CD8-positive, alpha-beta memory T cell (primary cell): ENCODE results near the gene FMNL2. TPM values are rescaled to one million over a fixed set of nuclear protein-coding genes. Genes with fewer than 3 reads are reported as not detected.

Experiments used
- CTCF ChIA-PET: fragments of 350-600 bp; sonication (Branson Sonifier 250); formaldehyde crosslinking; loops from one replicate; lab custom pipeline; 2021; ENCODE audit warnings: antibody characterized with exemption; lab: Charles Lee
- POLR2A ChIA-PET: fragments of 350-600 bp; sonication (Branson Sonifier 250); formaldehyde crosslinking; loops from one replicate; lab custom pipeline; 2021; ENCODE audit warnings: antibody characterized with exemption; lab: Charles Lee
- DNase-seq, 5 donors: peaks; one replicate each; pipeline versions ENCODE4 v3.0.0 to v3.0.0-alpha.2; 2020 to 2022; ENCODE audit warnings: mixed read lengths in 1 of 5
- H3K27ac ChIP-seq: one replicate; pipeline ENCODE4 v1.7.0; 2013; ENCODE audit warnings: low read depth, mild to moderate bottlenecking, low read length, moderate library complexity
- H3K27me3 ChIP-seq: 2 replicates; pipeline ENCODE4 v1.7.0; 2013; ENCODE audit warnings: low read length, mild to moderate bottlenecking; ENCODE audit not compliant: insufficient read depth, poor library complexity, severe bottlenecking
- H3K36me3 ChIP-seq: 2 replicates; pipeline ENCODE4 v1.7.0; 2013; ENCODE audit warnings: mild to moderate bottlenecking, low read length, moderate library complexity; ENCODE audit not compliant: insufficient read depth
- H3K4me1 ChIP-seq: 2 replicates; pipeline ENCODE4 v1.7.0; 2013; ENCODE audit warnings: mild to moderate bottlenecking, low read length, moderate library complexity; ENCODE audit not compliant: insufficient read depth
- H3K4me3 ChIP-seq: 2 replicates; pipeline ENCODE4 v1.7.0; 2013; ENCODE audit warnings: mild to moderate bottlenecking, low read length
- H3K9me3 ChIP-seq: 2 replicates; pipeline ENCODE4 v1.7.0; 2013; ENCODE audit warnings: mild to moderate bottlenecking, low read length
- H3K27ac Mint-ChIP-seq, 8 donors: one replicate each; pipeline ENCODE4 v1.8.0; 2020 to 2021; ENCODE audit warnings: mixed read lengths in 8 of 8, mild to moderate bottlenecking in 6 of 8, inconsistent platforms in 3 of 8, moderate library complexity in 3 of 8
- H3K27me3 Mint-ChIP-seq, 2 donors: one replicate each; pipeline ENCODE4 v1.8.0; 2020 to 2021; ENCODE audit warnings: mixed read lengths in 2 of 2, mild to moderate bottlenecking in 1 of 2, moderate library complexity in 1 of 2
- H3K36me3 Mint-ChIP-seq, 3 donors: one replicate each; pipeline ENCODE4 v1.8.0; 2020 to 2021; ENCODE audit warnings: mixed read lengths in 3 of 3, inconsistent platforms in 1 of 3, mild to moderate bottlenecking in 1 of 3
- H3K4me1 Mint-ChIP-seq, 3 donors: one replicate each; pipeline ENCODE4 v1.8.0; 2020 to 2021; ENCODE audit warnings: mixed read lengths in 3 of 3, inconsistent platforms in 1 of 3, mild to moderate bottlenecking in 1 of 3
- H3K4me3 Mint-ChIP-seq, 7 donors: one replicate each; pipeline ENCODE4 v1.8.0; 2020 to 2021; ENCODE audit warnings: mixed read lengths in 7 of 7, mild to moderate bottlenecking in 6 of 7, moderate library complexity in 4 of 7, inconsistent platforms in 2 of 7
- H3K9me3 Mint-ChIP-seq, 5 donors: one replicate each; pipeline ENCODE4 v1.8.0; 2020 to 2022; ENCODE audit warnings: mixed read lengths in 5 of 5, mild to moderate bottlenecking in 3 of 5, moderate library complexity in 2 of 5, inconsistent platforms in 1 of 5
- polyA plus RNA-seq: library from polyadenylated mRNA; unstranded; fragments of 300-500 nt; fragmentation: Illumina TruSeq; gene quantifications from one replicate; pipeline ENCODE4 v1.2.3, GENCODE V29; 2021
- total RNA-seq, 2 experiments: library from RNA; stranded (reverse); gene quantifications; one replicate each; pipeline ENCODE4 v1.2.3, GENCODE V29; 2021

Gene FMNL2
- total and polyA plus RNA-seq, 3 experiments from 2014 or later = 0.05 to 0.59 (median 0.58) TPM

DNA sequence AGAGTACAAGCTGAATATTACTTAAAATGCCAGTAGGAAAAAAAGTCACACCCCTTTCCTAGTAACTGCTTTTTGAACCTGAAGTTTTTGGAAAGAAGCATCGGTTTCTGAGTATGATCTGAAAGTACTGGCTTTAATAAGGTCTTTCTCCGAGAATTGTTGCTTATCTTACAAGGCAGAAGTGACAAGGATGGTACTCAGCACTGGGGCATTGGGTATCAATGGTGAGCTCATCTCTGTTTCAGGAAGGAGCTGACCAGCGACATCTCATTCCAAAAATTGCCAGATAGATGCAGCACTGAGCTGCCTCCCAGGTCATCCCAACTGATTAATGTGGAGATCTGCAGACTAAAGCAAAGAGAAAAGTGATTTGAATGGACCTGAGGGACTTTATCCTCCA, 85.4 kb downstream of the FMNL2 start:
- no peak overlapping the region for H3K4me3 ChIP-seq
- H3K36me3 ChIP-seq = no peaks in the 10 kb centered on the region
- H3K4me3 Mint-ChIP-seq = no peak overlapping the region
- peaks cover 6 to 7% of the 10 kb centered on the region in 2 donors for H3K27me3 Mint-ChIP-seq
- H3K4me1 ChIP-seq = no peaks in the 10 kb centered on the region
- POLR2A ChIA-PET = no interaction called here
- H3K4me1 Mint-ChIP-seq = no peaks in the 10 kb centered on the region
- no peak overlapping the region for H3K27ac Mint-ChIP-seq
- H3K9me3 ChIP-seq = no peaks in the 10 kb centered on the region
- H3K36me3 Mint-ChIP-seq = no peaks in the 10 kb centered on the region
- CTCF ChIA-PET = no interaction called here
- no peak for DNase-seq
- no peaks in the 10 kb centered on the region for H3K27me3 ChIP-seq
- H3K27ac ChIP-seq = no peak overlapping the region
- peaks cover 0 to 2% (median 0%) of the 10 kb centered on the region in 5 donors for H3K9me3 Mint-ChIP-seq

GRCh38 chr2:152420936-152421335, 86.0 kb downstream of the FMNL2 start:
- peaks cover 5 to 6% of the 10 kb centered on the region in 2 donors for H3K27me3 Mint-ChIP-seq
- no peaks in the 10 kb centered on the region for H3K36me3 Mint-ChIP-seq
- Histone ChIP-seq H3K4me1 (no peaks in the 10 kb centered on the region), H3K36me3 (no peaks in the 10 kb centered on the region), H3K27me3 (no peaks in the 10 kb centered on the region), H3K9me3 (no peaks in the 10 kb centered on the region), H3K4me3 (no peak overlapping the region), H3K27ac (no peak overlapping the region)
- no peak for DNase-seq
- H3K27ac Mint-ChIP-seq = no peak overlapping the region
- CTCF ChIA-PET = no interaction called here
- H3K4me3 Mint-ChIP-seq = no peak overlapping the region
- no peaks in the 10 kb centered on the region for H3K4me1 Mint-ChIP-seq
- H3K9me3 Mint-ChIP-seq = peaks cover 0 to 2% (median 0%) of the 10 kb centered on the region in 5 donors
- POLR2A ChIA-PET = no interaction called here

DNA sequence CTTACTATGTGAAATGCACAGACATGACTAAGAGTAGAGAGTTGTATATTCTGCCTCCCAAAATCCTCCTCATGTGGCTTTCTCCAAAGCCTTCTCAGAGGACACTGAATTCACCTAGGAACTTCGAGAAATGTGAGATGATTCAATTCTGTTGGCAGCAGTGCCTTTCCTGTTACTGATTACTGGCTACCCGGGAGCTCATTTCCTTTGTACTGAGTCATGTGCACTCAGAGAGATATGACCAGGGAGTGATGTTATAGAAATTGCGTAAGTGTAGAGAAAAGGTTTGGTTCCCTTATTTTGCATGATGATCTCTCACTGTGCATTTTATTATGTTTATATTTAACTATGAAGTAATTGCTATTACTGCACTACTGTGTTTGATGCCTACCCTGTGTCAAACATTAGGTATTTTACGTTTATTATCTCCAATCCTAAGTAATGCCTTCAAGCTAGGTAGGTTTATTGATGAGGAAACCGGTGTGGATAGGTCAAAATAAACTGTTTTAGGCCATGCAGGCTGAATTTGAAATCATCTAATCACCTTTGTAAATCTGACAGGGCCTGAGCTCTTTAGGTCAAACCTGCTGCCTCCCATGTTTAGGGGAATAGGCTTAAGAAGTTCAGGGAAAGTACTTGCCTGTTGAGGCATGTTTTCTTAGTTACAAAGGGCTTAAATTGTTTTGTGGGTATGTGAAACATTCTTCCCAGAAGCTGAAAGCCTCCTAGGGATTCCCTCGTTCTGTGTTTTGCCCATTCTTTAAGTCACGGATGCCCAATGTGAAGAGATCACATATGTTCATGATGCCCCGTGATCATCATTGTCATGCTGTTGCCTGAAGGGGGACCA, 86.8 kb downstream of the FMNL2 start:
- peaks cover 0 to 2% (median 0%) of the 10 kb centered on the region in 5 donors for H3K9me3 Mint-ChIP-seq
- no peak overlapping the region for H3K4me3 ChIP-seq

DNA sequence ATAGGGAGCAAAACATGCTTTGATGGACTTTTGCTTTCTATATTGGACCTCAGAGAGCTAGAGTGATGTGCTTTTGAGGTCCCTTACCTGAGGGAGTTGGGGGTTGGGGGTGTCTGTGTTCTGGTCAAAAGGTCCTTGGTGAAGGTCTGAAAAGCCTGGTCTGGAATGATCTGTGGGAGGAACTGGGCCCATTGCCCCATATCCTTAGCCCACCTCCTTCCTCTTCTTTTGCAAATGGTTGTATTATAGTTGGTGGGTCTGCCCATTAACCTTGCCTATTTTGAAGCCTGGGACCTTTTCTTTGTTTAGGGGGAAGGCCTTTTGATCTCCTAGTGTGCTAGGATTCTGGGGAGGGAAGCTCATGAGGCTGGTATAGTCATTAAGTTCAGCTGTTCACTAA, 88.7 kb downstream of the FMNL2 start:
- Histone ChIP-seq H3K27ac (no peak overlapping the region), H3K27me3 (no peaks in the 10 kb centered on the region), H3K4me1 (no peaks in the 10 kb centered on the region), H3K36me3 (no peaks in the 10 kb centered on the region), H3K4me3 (no peak overlapping the region), H3K9me3 (no peaks in the 10 kb centered on the region)
- peaks cover 3 to 6% of the 10 kb centered on the region in 2 donors for H3K27me3 Mint-ChIP-seq
- no peak overlapping the region for H3K4me3 Mint-ChIP-seq
- H3K27ac Mint-ChIP-seq = no peak overlapping the region
- DNase-seq = no peak
- CTCF ChIA-PET = no interaction called here
- peaks cover 0 to 2% (median 0%) of the 10 kb centered on the region in 5 donors for H3K9me3 Mint-ChIP-seq
- no peaks in the 10 kb centered on the region for H3K4me1 Mint-ChIP-seq
- no peaks in the 10 kb centered on the region for H3K36me3 Mint-ChIP-seq
- POLR2A ChIA-PET = no interaction called here

More for the DNA sequence above, 86.8 kb downstream of the FMNL2 start:
- ChIA-PET CTCF (no interaction called here), POLR2A (no interaction called here)
- DNase-seq = no peak
- Histone ChIP-seq H3K27ac (no peak overlapping the region), H3K4me1 (no peaks in the 10 kb centered on the region), H3K27me3 (no peaks in the 10 kb centered on the region), H3K9me3 (no peaks in the 10 kb centered on the region), H3K36me3 (no peaks in the 10 kb centered on the region)
- Mint-ChIP-seq H3K27me3 (peaks cover 4 to 6% of the 10 kb centered on the region in 2 donors), H3K4me1 (no peaks in the 10 kb centered on the region), H3K36me3 (no peaks in the 10 kb centered on the region), H3K27ac (no peak overlapping the region), H3K4me3 (no peak overlapping the region)

DNA sequence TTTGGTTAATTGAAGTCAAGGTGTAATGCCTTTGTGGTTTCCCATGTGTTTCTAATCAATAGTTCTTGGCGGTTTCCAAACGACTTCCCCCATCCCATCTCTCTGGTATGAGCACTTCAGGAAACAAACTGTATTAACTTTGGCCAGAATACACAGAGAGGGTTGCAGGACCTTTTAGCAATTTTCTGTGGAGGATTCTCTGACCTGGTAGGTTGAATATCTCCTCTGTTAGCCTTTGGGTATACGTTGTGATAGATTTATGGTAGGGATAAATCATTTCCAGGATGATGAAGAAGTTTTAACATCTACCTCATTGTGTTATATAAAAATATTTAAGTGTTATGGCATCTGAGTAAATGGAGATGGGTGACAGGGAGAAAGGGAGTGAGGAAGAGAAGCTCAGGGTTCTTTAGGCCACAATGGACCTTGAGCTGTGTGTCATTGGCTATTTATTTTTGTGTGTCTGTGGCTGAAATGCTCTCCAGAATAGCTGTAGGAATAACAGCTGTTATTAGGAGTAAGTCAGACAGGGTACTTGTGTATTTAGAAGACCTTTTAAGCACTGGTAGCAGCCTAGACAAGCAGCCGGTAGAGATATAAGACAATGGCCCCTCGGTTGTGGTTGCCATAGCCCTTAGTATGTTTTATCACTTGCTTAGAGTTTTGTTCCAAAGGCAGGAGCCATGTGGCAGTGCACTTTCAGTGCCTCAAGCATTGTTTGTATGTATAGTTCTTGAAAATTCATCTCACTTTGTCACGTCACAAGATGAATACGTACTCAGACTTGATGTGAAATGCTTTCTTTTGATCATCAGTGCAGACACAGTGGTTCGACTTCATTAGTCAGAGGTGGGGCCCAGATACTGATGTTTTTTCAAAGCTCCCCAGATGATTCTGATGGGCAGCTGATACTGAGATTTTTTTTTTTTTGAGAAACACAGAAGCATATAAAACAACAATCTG, 91.1 kb downstream of the FMNL2 start:
- Histone ChIP-seq H3K9me3 (no peaks in the 10 kb centered on the region), H3K27me3 (no peaks in the 10 kb centered on the region), H3K4me3 (no peak overlapping the region), H3K27ac (no peak overlapping the region), H3K36me3 (no peaks in the 10 kb centered on the region), H3K4me1 (no peaks in the 10 kb centered on the region)
- no peak for DNase-seq
- H3K4me3 Mint-ChIP-seq = no peak overlapping the region
- peaks cover 0 to 2% (median 0%) of the 10 kb centered on the region in 5 donors for H3K9me3 Mint-ChIP-seq
- H3K27ac Mint-ChIP-seq = no peak overlapping the region
- peaks cover 3 to 6% of the 10 kb centered on the region in 2 donors for H3K27me3 Mint-ChIP-seq
- ChIA-PET POLR2A (no interaction called here), CTCF (no interaction called here)
- H3K4me1 Mint-ChIP-seq = no peaks in the 10 kb centered on the region
- H3K36me3 Mint-ChIP-seq = no peaks in the 10 kb centered on the region

DNA sequence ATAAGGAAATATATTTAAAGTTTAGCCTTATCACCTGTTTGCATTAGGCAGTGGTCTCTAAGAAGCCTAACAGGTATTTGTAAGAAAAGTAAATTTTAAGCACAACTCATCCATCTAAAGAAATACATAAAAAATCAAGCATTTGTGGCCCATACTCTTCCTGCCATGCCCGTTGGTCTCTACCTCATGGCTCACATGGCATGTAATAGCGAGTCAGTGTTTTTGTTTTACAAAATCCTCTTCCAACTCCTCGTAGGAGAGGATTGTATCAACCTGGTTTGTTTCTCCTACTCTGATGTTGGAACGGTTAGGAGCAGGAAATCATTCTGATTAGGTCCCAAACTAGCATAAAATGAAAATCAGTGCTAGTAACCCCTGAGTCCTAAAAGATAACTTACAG, 91.8 kb downstream of the FMNL2 start:
- H3K4me3 ChIP-seq = no peak overlapping the region
- H3K9me3 ChIP-seq = no peaks in the 10 kb centered on the region
- no peak for DNase-seq
- Mint-ChIP-seq H3K27me3 (peaks cover 0 to 3% of the 10 kb centered on the region in 2 donors), H3K36me3 (no peaks in the 10 kb centered on the region), H3K9me3 (peaks cover 0 to 2% (median 0%) of the 10 kb centered on the region in 5 donors), H3K4me1 (no peaks in the 10 kb centered on the region), H3K27ac (no peak overlapping the region), H3K4me3 (no peak overlapping the region)
- no peaks in the 10 kb centered on the region for H3K27me3 ChIP-seq
- no peaks in the 10 kb centered on the region for H3K36me3 ChIP-seq
- H3K27ac ChIP-seq = no peak overlapping the region
- ChIA-PET CTCF (no interaction called here), POLR2A (no interaction called here)
- H3K4me1 ChIP-seq = no peaks in the 10 kb centered on the region

GRCh38 chr2:152427902-152428301, 92.9 kb downstream of the FMNL2 start:
- no peak for DNase-seq
- POLR2A ChIA-PET = no interaction called here
- no peaks in the 10 kb centered on the region for H3K4me1 Mint-ChIP-seq
- no peaks in the 10 kb centered on the region for H3K4me1 ChIP-seq
- peaks cover 0 to 2% (median 0%) of the 10 kb centered on the region in 5 donors for H3K9me3 Mint-ChIP-seq
- no peaks in the 10 kb centered on the region for H3K36me3 ChIP-seq
- peaks cover 3 to 7% of the 10 kb centered on the region in 2 donors for H3K27me3 Mint-ChIP-seq
- no peak overlapping the region for H3K4me3 Mint-ChIP-seq
- no peak overlapping the region for H3K27ac ChIP-seq
- H3K9me3 ChIP-seq = no peaks in the 10 kb centered on the region
- no peak overlapping the region for H3K27ac Mint-ChIP-seq
- H3K4me3 ChIP-seq = no peak overlapping the region
- CTCF ChIA-PET = no interaction called here
- no peaks in the 10 kb centered on the region for H3K27me3 ChIP-seq
- no peaks in the 10 kb centered on the region for H3K36me3 Mint-ChIP-seq
